Activated naive CD4-positive, alpha-beta T cell treated with anti-CD3 and anti-CD28 coated beads, Interleukin-2, amount 50 U/mL, for 16 hours (primary cell): ENCODE results near the gene HRK.

Source experiments
- DNase-seq: peaks from one replicate; pipeline ENCODE4 v3.0.0-alpha.2; 2020

Gene HRK

DNA sequence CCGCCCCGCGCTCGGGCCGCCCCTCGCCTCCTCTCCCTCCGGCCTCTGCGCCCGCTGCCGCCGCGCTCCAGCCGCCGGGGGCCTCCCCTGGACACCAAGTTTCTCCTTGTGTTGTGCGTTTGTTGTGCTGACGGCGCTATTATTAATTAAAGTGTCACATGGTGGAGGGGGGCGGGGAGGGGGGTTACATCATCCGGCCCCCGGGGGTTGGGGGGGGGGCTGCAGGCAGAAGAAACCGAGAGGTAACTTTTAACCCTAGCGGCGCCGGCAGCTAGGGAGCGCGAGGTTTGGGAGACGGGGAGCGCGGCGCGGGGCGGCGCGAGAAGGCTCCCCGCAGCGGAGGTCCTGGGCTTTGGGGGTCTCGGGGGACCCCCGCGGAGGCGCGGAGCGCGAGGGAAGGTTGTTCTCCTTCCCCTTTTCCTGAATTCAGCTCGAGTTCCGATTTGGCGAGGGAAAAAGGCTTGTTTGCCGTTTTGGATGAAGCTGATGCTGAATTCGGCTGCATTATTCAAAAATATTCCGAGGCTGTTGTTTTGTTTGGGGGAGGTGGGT, at the start of gene HRK:
Gene HRK, minus strand, starts transcription at position 117 of the 552 bp plus-strand sequence. CDS start 134 bp downstream, outside the sequence.
- peak; percentile 14 for DNase-seq

GRCh38 chr12:116929885-116930284, 48.6 kb upstream of the HRK start:
- DNase-seq = no peak

GRCh38 chr12:116928504-116928903, 47.3 kb upstream of the HRK start:
- no peak for DNase-seq

DNA sequence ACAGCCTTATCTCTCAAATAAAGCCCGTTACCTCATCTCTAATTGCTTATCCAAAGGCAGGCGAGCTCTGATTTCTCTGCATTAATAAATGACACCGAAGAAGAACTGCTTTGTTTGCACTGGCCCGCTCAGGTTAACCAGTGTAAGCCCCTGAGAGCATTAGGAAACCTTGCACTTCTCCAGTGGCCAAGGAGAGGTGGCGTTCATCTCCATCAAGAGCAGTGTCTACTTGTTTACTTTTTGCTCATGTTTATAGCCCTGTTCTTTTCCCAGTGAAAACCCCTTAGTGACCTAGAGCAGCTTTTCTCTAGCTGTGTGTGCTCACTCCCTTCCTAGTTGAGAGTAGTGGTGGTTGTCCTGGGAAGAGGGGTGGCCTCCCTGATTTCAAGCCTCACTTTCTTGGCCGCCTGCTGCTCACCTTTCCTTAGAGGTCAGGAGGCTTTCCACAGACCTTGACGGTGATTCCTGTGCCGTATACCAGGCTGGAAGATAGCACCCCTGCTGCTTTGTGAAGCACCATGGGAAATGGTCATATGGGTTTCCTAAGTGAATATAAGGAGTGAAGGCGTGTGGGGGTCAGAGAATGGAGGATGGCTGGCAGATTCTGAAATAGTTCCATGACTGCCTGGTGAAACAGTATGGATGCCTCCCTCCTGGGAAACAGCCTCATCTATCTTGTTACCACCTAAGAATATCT, 46.2 kb upstream of the HRK start:
- DNase-seq = no peak

DNA sequence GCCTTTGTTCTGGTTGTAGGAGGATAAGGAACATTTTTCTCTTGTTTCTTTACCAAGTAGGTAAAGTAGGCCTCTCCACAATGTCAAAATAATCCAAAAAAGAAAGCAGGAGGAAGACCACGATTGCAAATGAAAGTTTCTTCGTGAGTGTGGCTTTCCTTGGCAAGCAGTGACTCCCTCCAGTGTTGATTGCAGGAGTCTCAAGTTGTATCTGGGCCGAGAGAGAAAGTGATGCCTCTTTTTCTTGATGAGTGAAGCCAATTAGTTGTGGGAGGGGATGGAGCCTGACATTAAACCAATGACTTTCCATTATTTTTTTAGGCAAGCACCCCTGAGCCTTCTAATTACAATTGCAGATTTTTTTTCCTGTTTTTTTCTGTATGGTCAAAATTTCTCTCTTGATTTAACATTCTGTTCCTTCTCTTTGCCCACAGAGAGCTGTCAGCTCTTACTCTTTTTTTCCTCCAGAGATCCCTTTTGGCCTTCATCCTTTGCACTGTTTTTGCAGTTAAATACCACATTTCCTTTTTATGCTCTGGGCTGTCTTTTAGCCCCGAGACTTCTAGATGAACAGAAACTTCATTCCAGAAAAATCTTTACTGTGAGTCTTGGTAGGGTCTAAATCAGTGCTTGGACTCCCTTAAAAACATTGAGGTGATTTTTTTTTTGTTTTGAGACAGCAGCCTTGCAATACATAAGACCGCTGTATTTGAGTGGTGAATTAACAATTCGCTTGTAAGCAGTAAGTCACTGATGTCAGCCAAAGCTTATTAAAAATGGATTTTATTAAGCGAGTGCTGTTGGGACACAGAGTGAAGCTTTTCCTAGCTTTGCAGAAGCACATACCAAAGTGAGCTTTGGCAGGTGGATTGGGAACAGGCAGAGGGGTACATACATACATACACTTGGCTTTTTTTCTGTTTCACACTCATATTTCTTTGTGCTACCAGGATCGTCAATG, 45.3 kb upstream of the HRK start:
- no peak for DNase-seq

GRCh38 chr12:116924558-116925453, 43.6 kb upstream of the HRK start:
- peak; percentile 18 for DNase-seq

DNA sequence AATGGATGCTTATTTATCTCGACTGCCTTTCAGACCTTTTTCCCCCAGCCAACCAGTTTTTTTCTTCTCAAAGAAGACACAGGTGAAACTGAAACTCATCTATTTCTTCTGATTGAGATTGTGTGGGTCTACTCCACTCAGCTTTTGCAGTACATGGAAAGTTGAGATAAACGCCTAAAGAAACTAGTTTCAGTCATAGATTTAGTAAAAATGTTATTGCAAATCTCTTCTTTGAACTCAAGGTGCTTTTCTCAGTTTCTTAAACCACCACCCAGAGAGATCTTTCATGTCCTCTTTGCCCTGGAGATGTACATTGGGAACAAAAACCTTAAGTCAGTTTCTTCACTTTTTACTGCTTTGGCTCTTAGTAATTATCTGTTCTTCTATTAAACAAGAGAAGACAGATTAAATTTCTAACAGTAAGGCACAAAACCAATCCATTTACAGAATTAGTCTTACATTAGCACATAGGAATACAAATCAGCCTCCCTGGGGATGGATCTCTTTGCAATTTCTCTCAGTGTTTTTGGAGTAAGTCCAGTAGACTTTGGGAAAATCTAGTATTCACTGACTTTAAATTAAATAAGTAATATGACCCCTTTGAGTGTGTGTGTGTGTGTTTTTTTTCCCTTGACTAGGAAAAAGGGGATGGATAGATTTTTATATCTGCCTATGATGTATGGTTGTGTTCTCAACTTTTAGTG, 41.1 kb upstream of the HRK start:
- no peak for DNase-seq

GRCh38 chr12:116920939-116921338, 39.7 kb upstream of the HRK start:
- DNase-seq = no peak

DNA sequence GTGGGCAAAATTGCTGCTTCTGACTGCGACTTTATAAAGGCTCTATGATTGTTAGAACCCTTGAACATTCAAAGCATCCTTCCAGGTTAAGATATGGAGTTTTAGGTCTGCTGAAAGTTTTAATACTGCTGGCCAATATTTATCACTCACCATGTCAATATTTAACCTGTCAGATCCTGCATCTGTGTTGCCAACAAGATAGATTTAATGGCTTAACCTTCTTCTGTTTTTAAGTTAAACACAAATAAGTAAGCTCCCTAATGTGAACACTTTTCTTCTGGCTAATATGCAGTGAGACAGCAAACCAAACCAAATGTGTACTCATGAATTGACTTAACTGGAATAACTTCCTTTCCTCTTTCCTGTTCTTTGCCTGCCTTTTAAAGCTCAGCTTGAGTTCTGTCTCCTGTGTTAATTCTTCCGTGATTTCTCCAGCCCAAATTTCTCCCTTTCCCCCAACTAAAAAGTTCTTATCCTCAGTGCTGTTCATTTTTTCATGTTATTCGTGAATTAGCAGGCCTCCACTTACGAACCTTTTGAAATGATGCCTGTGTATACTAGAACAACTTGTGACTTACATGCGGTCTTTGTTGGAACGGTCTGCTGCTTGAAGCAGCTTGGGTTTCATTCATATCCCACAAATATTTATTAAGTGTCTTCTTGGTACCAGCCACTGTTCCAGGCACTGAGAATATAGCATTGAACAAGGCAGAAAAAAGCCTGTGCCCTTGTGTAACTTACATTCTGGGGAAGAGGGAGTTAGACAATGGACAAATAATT, 38.7 kb upstream of the HRK start:
- DNase-seq = no peak

DNA sequence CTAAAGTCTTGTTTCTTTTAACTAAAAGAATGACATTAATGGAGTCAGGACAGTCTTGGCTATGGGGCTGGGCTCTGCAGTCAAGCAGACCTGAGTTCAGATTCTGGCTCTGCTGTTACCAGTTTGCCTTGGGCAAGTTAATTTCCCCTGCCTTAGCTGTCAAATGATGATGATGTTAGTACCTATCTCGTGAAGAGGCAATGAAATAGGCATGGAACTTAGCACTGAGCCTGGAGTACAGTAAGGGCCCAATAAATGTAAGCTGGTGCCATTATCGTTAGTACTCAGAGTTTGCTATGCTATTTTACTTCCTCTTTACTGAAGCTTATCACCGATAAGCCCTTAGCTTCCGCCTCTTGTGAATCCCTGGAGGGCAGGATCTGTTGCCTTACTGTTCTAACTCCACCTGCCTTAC, 38.0 kb upstream of the HRK start:
- no peak for DNase-seq

- DNase-seq = no peak
Observed at GRCh38 chr12:116918464-116918863, 37.2 kb upstream of the HRK start.

GRCh38 chr12:116916714-116917114, 35.5 kb upstream of the HRK start:
- peak; percentile 37 for DNase-seq

- no peak for DNase-seq
Observed at GRCh38 chr12:116916122-116916521, 34.9 kb upstream of the HRK start.

GRCh38 chr12:116915326-116915725, 34.1 kb upstream of the HRK start:
- no peak for DNase-seq

DNA sequence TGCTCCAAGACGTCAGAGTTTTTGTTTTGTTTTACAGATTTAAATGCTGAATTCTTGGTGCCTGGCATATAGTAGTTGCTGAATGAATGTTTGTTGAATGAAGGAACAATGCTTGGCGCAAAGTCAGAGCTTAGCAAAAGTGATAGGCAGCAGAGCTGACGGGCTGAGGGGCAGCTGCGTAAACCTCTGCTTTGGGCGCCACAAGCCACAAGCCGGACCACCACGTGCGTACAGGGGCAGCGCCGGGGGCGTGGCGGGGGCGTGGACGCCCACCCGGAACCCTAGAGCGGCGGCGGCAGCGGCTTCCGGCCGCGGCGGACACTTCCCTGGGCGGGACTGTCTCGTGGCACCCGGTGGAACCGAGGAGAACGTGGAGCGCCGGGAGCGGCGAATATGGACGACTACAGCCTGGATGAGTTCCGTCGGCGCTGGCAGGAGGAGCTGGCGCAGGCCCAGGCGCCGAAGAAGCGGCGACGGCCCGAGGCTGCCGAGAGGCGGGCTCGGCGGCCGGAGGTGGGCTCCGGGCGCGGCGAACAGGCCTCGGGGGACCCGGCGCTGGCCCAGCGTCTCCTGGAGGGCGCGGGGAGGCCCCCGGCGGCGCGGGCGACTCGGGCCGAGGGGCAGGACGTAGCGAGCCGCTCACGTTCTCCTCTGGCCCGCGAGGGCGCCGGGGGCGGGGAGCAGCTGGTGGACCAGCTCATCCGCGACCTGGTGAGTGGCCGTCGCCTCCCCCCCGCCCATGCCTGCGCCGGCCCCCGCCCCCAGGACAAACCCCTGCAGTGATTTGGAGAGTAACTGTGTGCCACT, 29.6 kb upstream of the HRK start, which contains the start of gene FBXW8:
Gene FBXW8, plus strand, starts transcription at position 306 of the 807 bp plus-strand sequence. Its CDS starts 88 bp downstream, at position 394.
- DNase-seq = peak; percentile 69

DNA sequence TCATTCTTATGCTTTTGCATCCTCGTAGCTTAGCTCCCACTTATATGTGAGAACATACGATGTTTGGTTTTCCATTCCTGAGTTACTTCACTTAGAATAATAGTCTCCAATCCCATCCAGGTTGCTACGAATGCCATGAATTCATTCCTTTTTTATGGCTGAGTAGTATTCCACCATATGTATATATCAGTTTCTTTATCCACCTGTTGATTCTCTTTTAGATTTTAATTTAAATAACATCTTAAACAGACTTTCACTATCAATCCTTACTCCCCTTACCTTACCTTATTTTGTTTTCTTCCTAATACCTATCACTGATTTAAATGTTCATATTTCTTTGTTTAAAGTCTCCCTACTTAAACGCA, 29.0 kb upstream of the HRK start:
- DNase-seq = no peak

DNA sequence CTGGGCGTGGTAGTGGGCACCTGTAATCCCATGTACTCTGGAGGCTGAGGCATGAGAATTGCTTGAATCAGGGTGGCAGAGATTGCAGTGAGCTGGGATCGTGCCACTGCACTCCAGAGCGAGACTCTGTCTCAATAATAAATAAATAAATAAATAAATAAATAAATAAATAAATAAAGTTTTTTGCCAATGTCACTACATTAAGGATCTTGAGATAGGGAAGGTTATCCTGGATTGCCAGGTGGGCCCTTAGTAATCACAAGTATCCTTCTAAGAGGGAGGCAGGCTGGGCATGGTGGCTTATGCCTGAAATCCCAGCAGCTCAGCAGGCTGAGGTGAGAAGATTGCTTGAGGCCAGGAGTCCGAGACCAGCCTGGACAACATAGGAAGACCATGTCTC, 25.0 kb upstream of the HRK start:
- DNase-seq = no peak

DNA sequence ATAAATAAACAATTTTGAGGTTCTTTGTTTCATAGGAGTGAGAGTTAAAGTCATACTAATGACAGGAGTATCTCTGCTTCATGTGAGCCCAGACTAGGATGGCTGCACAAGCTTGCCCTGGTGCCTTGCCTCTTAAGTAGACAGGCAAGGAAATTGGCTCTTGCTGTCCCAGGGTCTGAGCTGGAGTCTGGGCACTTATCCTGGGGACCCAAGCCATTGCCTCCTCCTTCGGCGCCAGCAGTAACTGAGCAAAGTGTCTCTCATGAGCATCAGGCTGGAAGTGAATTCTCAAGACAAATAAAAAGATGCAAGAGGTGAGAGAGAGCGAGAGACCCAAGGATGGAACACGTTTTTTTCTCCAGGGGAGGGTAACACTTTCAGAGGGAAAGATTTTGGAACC, 22.6 kb upstream of the HRK start:
- no peak for DNase-seq

DNA sequence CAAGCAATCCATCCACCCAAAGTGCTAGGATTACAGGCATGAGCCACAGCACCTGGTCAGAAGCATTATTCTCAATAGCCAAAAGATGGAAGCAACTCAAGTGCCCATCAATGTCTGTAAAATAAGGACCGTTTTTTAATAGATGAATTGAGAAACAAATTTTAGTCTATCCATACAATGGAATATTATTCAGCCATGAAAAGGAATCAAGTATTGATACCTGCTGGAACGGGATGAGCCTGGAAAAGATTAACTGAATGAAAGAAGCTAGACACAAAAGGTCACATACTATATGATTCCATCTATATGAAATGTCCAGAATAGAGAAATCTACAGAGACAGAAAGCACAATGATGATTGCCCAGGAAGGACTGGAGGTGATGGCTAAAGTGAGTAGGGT, 20.4 kb upstream of the HRK start:
- no peak for DNase-seq

DNA sequence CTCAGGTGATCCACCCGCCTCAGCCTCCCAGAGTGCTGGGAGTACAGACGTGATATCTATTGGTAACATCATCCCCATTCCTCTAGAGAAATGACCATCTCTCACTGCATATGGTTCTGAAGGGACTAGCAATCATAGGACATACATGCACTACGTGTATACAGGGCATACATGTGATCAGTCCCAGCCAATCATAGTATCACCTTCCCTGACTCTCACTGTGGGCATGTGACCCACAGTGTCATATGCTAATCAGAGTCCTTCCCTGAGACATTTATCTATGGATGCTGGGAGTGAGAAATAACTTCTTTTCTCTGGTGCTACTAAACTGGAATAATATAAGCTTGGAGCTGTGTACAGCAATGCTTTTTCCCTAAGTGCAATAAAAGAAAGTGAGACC, 17.4 kb upstream of the HRK start:
- no peak for DNase-seq
